H1 (cell line): ENCODE measurements around the gene UBE2B. TPM values are rescaled to one million over a fixed set of nuclear protein-coding genes. Genes with fewer than 3 reads are reported as not detected.

Source experiments
- CTCF ChIA-PET: fragments of 300-600 bp; sonication (Branson Sonifier 250); formaldehyde crosslinking; loops from one replicate; lab custom pipeline; 2021; ENCODE audit not compliant: partially characterized antibody; lab: Charles Lee
- POLR2A ChIA-PET: fragments of 300-600 bp; sonication (Branson Sonifier 250); formaldehyde crosslinking; loops from one replicate; lab custom pipeline; 2021; ENCODE audit warnings: inconsistent platforms; ENCODE audit not compliant: partially characterized antibody; lab: Charles Lee
- DNase-seq, 2 experiments: peaks; one replicate each; pipeline versions ENCODE4 v3.0.0 to v3.0.0-alpha.2; 2010 to 2022; ENCODE audit warnings: low spot score in 2 of 2, low read depth in 1 of 2, mixed read lengths in 1 of 2
- FAIRE-seq: peaks from 2 replicates; lab custom pipeline; 2011; peaks lifted over from hg19 to GRCh38; lab: Jason Lieb, UNC
- H2AFZ ChIP-seq: 2 replicates; pipeline ENCODE4 v1.8.1; 2012; ENCODE audit warnings: low read length, inconsistent platforms
- H2AK5ac ChIP-seq: 2 replicates; pipeline ENCODE4 v1.6.1; 2013; ENCODE audit warnings: low read depth, low read length
- H2BK120ac ChIP-seq: replicated peaks from 2 replicates; pipeline ENCODE3; 2013; ENCODE audit warnings: low read depth, low read length, inconsistent platforms
- H2BK12ac ChIP-seq: 2 replicates; pipeline ENCODE4 v1.6.1; 2013; ENCODE audit warnings: low read depth, low read length
- H2BK15ac ChIP-seq: 2 replicates; pipeline ENCODE4 v1.6.1; 2013; ENCODE audit warnings: low read length
- H2BK20ac ChIP-seq: 2 replicates; pipeline ENCODE4 v1.6.1; 2013; ENCODE audit warnings: low read length
- H2BK5ac ChIP-seq: 2 replicates; pipeline ENCODE4 v1.6.1; 2013; ENCODE audit warnings: low read depth, low read length
- H3K14ac ChIP-seq: 2 replicates; pipeline ENCODE4 v1.6.1; 2013; ENCODE audit warnings: inconsistent platforms; ENCODE audit not compliant: insufficient read length
- H3K18ac ChIP-seq: 2 replicates; pipeline ENCODE4 v1.6.1; 2013; ENCODE audit warnings: low read length; ENCODE audit errors: extremely low read depth
- H3K23ac ChIP-seq: 2 replicates; pipeline ENCODE4 v1.6.1; 2013; ENCODE audit warnings: inconsistent platforms; ENCODE audit not compliant: insufficient read length
- H3K23me2 ChIP-seq: 2 replicates; pipeline ENCODE4 v1.6.1; 2013; ENCODE audit warnings: low read depth, low read length
- H3K27ac ChIP-seq: 2 replicates; pipeline ENCODE4 v1.6.1; 2011; ENCODE audit warnings: low read depth, low read length, inconsistent platforms
- H3K27me3 ChIP-seq, 4 experiments: replicated peaks in 1 of 4; 1 replicate in 1 of 4; 2 replicates in 3 of 4; pipeline versions ENCODE4 v1.6.1 to v1.8.1; 2011 to 2013; ENCODE audit warnings: low read length in 3 of 4, mild to moderate bottlenecking in 3 of 4, inconsistent platforms in 2 of 4, mixed read lengths in 2 of 4, moderate library complexity in 1 of 4; ENCODE audit not compliant: control insufficient read depth in 3 of 4, insufficient read depth in 3 of 4; ENCODE audit errors: extremely low read depth in 1 of 4
- H3K36me3 ChIP-seq, 4 experiments: 2 replicates each; pipeline versions ENCODE4 v1.6.1 to v1.8.1; 2011 to 2013; ENCODE audit warnings: mild to moderate bottlenecking in 4 of 4, low read length in 3 of 4, moderate library complexity in 2 of 4, control low read depth in 1 of 4, inconsistent platforms in 1 of 4; ENCODE audit not compliant: insufficient read depth in 4 of 4, control insufficient read depth in 2 of 4
- H3K4ac ChIP-seq: replicated peaks from 2 replicates; pipeline ENCODE3; 2013; ENCODE audit warnings: low read length, low read depth, mixed read lengths, inconsistent platforms; ENCODE audit not compliant: insufficient read length
- H3K4me1 ChIP-seq, 4 experiments: replicated peaks in 1 of 4; 1 replicate in 1 of 4; 2 replicates in 3 of 4; pipeline versions ENCODE4 v1.6.1 to v1.8.1; 2011 to 2013; ENCODE audit warnings: low read length in 3 of 4, inconsistent platforms in 2 of 4, mixed read lengths in 1 of 4; ENCODE audit not compliant: insufficient read depth in 4 of 4, control insufficient read depth in 3 of 4
- H3K4me2 ChIP-seq, 2 experiments: 2 replicates each; pipeline versions ENCODE4 v1.6.1 to v1.8.1; 2011 to 2013; ENCODE audit warnings: low read depth in 2 of 2, low read length in 2 of 2, control low read depth in 1 of 2, inconsistent platforms in 1 of 2, mild to moderate bottlenecking in 1 of 2; ENCODE audit not compliant: insufficient read depth in 1 of 2
- H3K4me3 ChIP-seq, 4 experiments: fragments of 200-600, 300-600 bp in 1 of 4; sonication (generic), shearing (Covaris generic), sonication (Bioruptor Twin) in 1 of 4; 2 replicates each; pipeline versions ENCODE4 v1.5.1 to v1.8.1; 2011 to 2016; ENCODE audit warnings: low read length in 4 of 4, low read depth in 3 of 4, control low read depth in 2 of 4, inconsistent platforms in 2 of 4, mild to moderate bottlenecking in 2 of 4, mixed read lengths in 1 of 4, moderate library complexity in 1 of 4; ENCODE audit not compliant: insufficient read depth in 2 of 4; ENCODE audit errors: extremely low read depth in 1 of 4
- H3K56ac ChIP-seq: replicated peaks from 2 replicates; pipeline ENCODE3; 2013; ENCODE audit warnings: low read depth, mild to moderate bottlenecking, mixed read lengths, low read length, inconsistent platforms; ENCODE audit not compliant: insufficient read length
- H3K79me1 ChIP-seq: 2 replicates; pipeline ENCODE4 v1.6.1; 2013; ENCODE audit warnings: low read depth, low read length, control low read depth
- H3K79me2 ChIP-seq, 2 experiments: 2 replicates each; pipeline versions ENCODE4 v1.6.1 to v1.8.1; 2012 to 2013; ENCODE audit warnings: low read length in 2 of 2, mild to moderate bottlenecking in 2 of 2, inconsistent platforms in 1 of 2; ENCODE audit not compliant: insufficient read depth in 2 of 2, control insufficient read depth in 1 of 2
- H3K9ac ChIP-seq, 4 experiments: replicated peaks in 1 of 4; 1 replicate in 1 of 4; 2 replicates in 3 of 4; pipeline versions ENCODE4 v1.6.1 to v1.8.1; 2011 to 2013; ENCODE audit warnings: low read depth in 3 of 4, low read length in 3 of 4, control low read depth in 2 of 4, mild to moderate bottlenecking in 2 of 4, moderate library complexity in 2 of 4, inconsistent platforms in 1 of 4; ENCODE audit errors: extremely low read depth in 1 of 4
- H3K9me3 ChIP-seq, 2 experiments: 2 replicates each; pipeline versions ENCODE4 v1.6.1 to v1.8.1; 2012 to 2013; ENCODE audit warnings: mild to moderate bottlenecking in 2 of 2, moderate library complexity in 2 of 2, control low read depth in 1 of 2, inconsistent platforms in 1 of 2, low read depth in 1 of 2, low read length in 1 of 2, mixed read lengths in 1 of 2; ENCODE audit not compliant: insufficient read depth in 2 of 2
- H4K20me1 ChIP-seq, 2 experiments: replicated peaks in 1 of 2; 2 replicates each; pipeline versions ENCODE3 to v1.8.1; 2011 to 2013; ENCODE audit warnings: inconsistent platforms in 2 of 2, low read length in 2 of 2, mild to moderate bottlenecking in 1 of 2; ENCODE audit not compliant: insufficient read depth in 2 of 2, control insufficient read depth in 1 of 2
- H4K5ac ChIP-seq: 2 replicates; pipeline ENCODE4 v1.6.1; 2013; ENCODE audit warnings: low read length, low read depth, mixed read lengths, inconsistent platforms; ENCODE audit not compliant: insufficient read length
- H4K8ac ChIP-seq: 2 replicates; pipeline ENCODE4 v1.8.0; 2013; ENCODE audit warnings: mild to moderate bottlenecking, moderate library complexity, low read length, inconsistent platforms; ENCODE audit not compliant: insufficient read depth; ENCODE audit errors: extremely low read depth
- H4K91ac ChIP-seq: replicated peaks from 2 replicates; pipeline ENCODE3; 2013; ENCODE audit warnings: low read length, mixed read lengths, inconsistent platforms; ENCODE audit not compliant: insufficient read length
- POLR2A ChIP-seq, 2 experiments: IDR thresholded peaks; 1 replicate in 1 of 2; 2 replicates in 1 of 2; pipeline ENCODE4 v1.6.1; 2011; ENCODE audit warnings: low read depth in 2 of 2, low read length in 2 of 2, mild to moderate bottlenecking in 2 of 2; ENCODE audit errors: control extremely low read depth in 1 of 2
- POU5F1 ChIP-seq: IDR thresholded peaks from 2 replicates; pipeline ENCODE4 v1.6.1; 2011; ENCODE audit warnings: low read depth, mild to moderate bottlenecking, low read length, moderate library complexity
- WGBS, 2 experiments: shearing (Covaris generic) in 1 of 2; methylation state at CpG; one replicate each; pipeline versions ENCODE4 v1.1.6 to v1.1.7; 2013 to 2015; ENCODE audit warnings: low lambda C conversion rate in 2 of 2, mixed read lengths in 2 of 2, inconsistent platforms in 1 of 2, low coverage in 1 of 2, missing lambda C conversion rate in 1 of 2; ENCODE audit not compliant: insufficient replicate concordance in 2 of 2, insufficient coverage in 1 of 2, insufficient read length in 1 of 2; ENCODE audit errors: extremely low coverage in 1 of 2, missing lambda C conversion rate in 1 of 2; 5-methylcytosine and 5-hydroxymethylcytosine counted together
- polyA plus RNA-seq, 7 experiments: library from polyadenylated mRNA; depleted of rRNA in 3 of 7; stranded (reverse) in 5 of 7; unstranded in 2 of 7; fragments of >200 nt in 5 of 7; fragments of 200-250 nt in 2 of 7; gene quantifications; 1 replicate in 5 of 7; 2 replicates in 1 of 7; 4 replicates in 1 of 7; pipeline versions ENCODE4 v1.2.1 to v1.2.3, GENCODE V29; 2011 to 2013; ENCODE audit warnings: missing spikeins in 2 of 7, mixed read lengths in 2 of 7
- total RNA-seq: library from RNA; stranded (reverse); fragmentation: NEBNext Ultra II Directional; extraction: Animal tissue kit (Norgen Biotek cat#: 25700); gene quantifications from 2 replicates; pipeline ENCODE4 v1.2.1, GENCODE V29; 2021
- TF ChIP-seq, protein P1 (sequence below), 3 experiments: IDR thresholded peaks; 1 replicate in 2 of 3; 2 replicates in 1 of 3; pipeline versions ENCODE4 v1.5.1 to v1.6.1; 2011; ENCODE audit warnings: low read length in 3 of 3, mild to moderate bottlenecking in 3 of 3, inconsistent platforms in 2 of 3, low read depth in 1 of 3, moderate library complexity in 1 of 3; ENCODE audit not compliant: insufficient read depth in 1 of 3; ENCODE audit errors: control extremely low read depth in 1 of 3

The UBE2B gene
- total and polyA plus RNA-seq, 2 of the 8 experiments (the other 6 are each of a cell fraction or from before 2014, with no cell fraction given): 15.9 to 46.8 TPM

DNA sequence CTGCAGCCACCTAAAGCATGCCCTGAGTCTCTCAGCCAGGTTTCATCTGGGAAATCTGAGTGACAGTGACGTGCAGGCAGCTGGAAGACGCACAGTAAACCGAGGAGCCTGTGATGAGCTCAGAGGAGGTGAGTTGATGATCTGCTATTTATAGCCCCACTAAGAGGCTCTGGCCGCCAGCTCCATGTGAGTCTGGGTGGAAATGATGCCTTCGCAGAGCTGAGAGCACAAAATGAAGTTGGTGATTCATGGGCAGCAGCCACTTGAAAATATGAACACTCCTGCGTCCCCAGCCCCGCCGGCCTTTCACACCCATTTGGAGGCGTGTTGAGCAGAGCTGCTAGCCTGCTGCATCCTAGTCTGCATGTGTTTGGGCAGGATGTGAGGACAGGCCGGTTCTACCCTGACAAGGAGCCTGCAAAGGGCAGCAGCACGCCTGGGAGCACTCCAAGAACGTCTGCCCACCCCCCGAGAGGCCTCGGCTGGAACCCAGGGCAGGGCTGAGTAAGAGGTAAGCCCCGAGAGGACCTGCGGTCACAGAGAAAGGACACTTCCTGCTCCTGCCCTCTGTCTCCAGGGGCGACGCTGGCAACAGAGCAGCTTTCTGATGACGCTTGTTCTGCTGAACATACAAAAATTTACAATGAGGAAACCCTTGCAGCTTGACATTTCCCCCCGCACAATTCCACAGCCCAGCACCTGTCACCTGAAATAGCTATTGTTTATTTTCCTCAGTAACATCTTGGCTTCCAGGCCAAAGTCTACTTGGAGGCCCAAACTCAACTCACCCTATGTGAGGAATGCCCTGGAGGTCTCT, 65.4 kb downstream of the UBE2B start:
- H2AK5ac ChIP-seq: no peak overlapping the region
- no peaks in the 10 kb centered on the region; the same call in 1 of the 2 replicates for H3K79me1 ChIP-seq
- no peaks in the 10 kb centered on the region for H3K79me2 ChIP-seq
- H3K36me3 ChIP-seq: 0 out of 8 replicates have a peak, but pooled peaks cover 0 to 3% (median 0%) of the 10 kb centered on the region in 4 experiments
- H4K8ac ChIP-seq: no peak overlapping the region
- no peak overlapping the region for H3K4me3 ChIP-seq
- WGBS, 2 experiments: 86% methylated on average over 20 of the region's 20 CpGs; no CpG with 5 or more reads in 1 of the 2 experiments
- H3K56ac ChIP-seq: no peak overlapping the region
- no peak overlapping the region for H3K9ac ChIP-seq
- H3K4ac ChIP-seq: no peak overlapping the region
- no peak overlapping the region for H4K5ac ChIP-seq
- no peak overlapping the region for H2BK120ac ChIP-seq
- no peak for TF ChIP-seq POU5F1
- TF ChIP-seq, protein P1, sequence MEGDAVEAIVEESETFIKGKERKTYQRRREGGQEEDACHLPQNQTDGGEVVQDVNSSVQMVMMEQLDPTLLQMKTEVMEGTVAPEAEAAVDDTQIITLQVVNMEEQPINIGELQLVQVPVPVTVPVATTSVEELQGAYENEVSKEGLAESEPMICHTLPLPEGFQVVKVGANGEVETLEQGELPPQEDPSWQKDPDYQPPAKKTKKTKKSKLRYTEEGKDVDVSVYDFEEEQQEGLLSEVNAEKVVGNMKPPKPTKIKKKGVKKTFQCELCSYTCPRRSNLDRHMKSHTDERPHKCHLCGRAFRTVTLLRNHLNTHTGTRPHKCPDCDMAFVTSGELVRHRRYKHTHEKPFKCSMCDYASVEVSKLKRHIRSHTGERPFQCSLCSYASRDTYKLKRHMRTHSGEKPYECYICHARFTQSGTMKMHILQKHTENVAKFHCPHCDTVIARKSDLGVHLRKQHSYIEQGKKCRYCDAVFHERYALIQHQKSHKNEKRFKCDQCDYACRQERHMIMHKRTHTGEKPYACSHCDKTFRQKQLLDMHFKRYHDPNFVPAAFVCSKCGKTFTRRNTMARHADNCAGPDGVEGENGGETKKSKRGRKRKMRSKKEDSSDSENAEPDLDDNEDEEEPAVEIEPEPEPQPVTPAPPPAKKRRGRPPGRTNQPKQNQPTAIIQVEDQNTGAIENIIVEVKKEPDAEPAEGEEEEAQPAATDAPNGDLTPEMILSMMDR (IDR thresholded peaks at IDR 0.05; ENCODE audit: control extremely low read depth in 1 of 3, insufficient read depth in 1 of 3, low read depth in 1 of 3, low read length in 3 of 3): no peak
- TF ChIP-seq POLR2A (IDR thresholded peaks at IDR 0.05; ENCODE audit: control extremely low read depth in 1 of 2, low read depth in 2 of 2, low read length in 2 of 2): no peak
- no peak overlapping the region for H3K18ac ChIP-seq
- no peak overlapping the region for H3K23ac ChIP-seq
- H3K9me3 ChIP-seq: no peaks in the 10 kb centered on the region
- no peak overlapping the region for H3K4me2 ChIP-seq
- H3K14ac ChIP-seq: no peak overlapping the region
- no peaks in the 10 kb centered on the region for H3K27me3 ChIP-seq
- POLR2A ChIA-PET: interaction anchor here (1.0 to 4.7 kb wide), 6 partner anchors 9 to 91 kb away, joined by 3 to 19 read pairs (median 4); partner anchors contain the start of gene CDKN2AIPNL
- no peaks in the 10 kb centered on the region for H3K23me2 ChIP-seq
- no peak overlapping the region for H2BK20ac ChIP-seq
- H4K20me1 ChIP-seq: peaks cover 0 to 2% of the 10 kb centered on the region in 2 experiments
- CTCF ChIA-PET: interaction anchor here (0.5 to 2.3 kb wide), 11 partner anchors 10 to 151 kb away, joined by 3 to 10 read pairs (median 3); partner anchors contain the start of gene CDKN2AIPNL
- H2BK12ac ChIP-seq: no peak overlapping the region
- no peak overlapping the region for H2AFZ ChIP-seq
- H3K4me1 ChIP-seq: peaks cover 0 to 11% (median 7%) of the 10 kb centered on the region in 4 experiments; a peak in 3 of 7 replicates
- H4K91ac ChIP-seq: no peak overlapping the region
- H2BK5ac ChIP-seq: no peak overlapping the region
- no peak overlapping the region for H3K27ac ChIP-seq
- no peak overlapping the region for H2BK15ac ChIP-seq
- no peak for FAIRE-seq
- no peak for DNase-seq
